Activated CD4-positive, alpha-beta T cell treated with anti-CD3 and anti-CD28 coated beads for 36 hours (primary cell): ENCODE data around the gene RAD51B. TPM values are rescaled to one million over a fixed set of nuclear protein-coding genes. Genes with fewer than 3 reads are reported as not detected.

Source experiments
- ATAC-seq: fragments of 200-7000 bp; cut with Tn5 transposase; one replicate; pipeline ENCODE4 v1.10.0; 2021; ENCODE audit warnings: mild to moderate bottlenecking, moderate library complexity
- CTCF ChIA-PET: fragments of 350-600 bp; sonication (Branson Sonifier 250); formaldehyde crosslinking; loops from one replicate; lab custom pipeline; 2021; ENCODE audit warnings: antibody characterized with exemption; lab: Charles Lee
- POLR2A ChIA-PET: fragments of 350-600 bp; sonication (Branson Sonifier 250); formaldehyde crosslinking; loops from one replicate; lab custom pipeline; 2021; ENCODE audit warnings: antibody characterized with exemption, inconsistent platforms; lab: Charles Lee
- DNase-seq: peaks from one replicate; pipeline ENCODE4 v3.0.0-alpha.2; 2020
- H3K27ac Mint-ChIP-seq: one replicate; pipeline ENCODE4 v1.8.0; 2021; ENCODE audit warnings: mixed read lengths
- H3K27me3 Mint-ChIP-seq: one replicate; pipeline ENCODE4 v1.8.0; 2021; ENCODE audit warnings: mixed read lengths
- H3K36me3 Mint-ChIP-seq: one replicate; pipeline ENCODE4 v1.8.0; 2021; ENCODE audit warnings: low read depth, mixed read lengths
- H3K4me1 Mint-ChIP-seq: one replicate; pipeline ENCODE4 v1.8.0; 2021; ENCODE audit warnings: mixed read lengths
- H3K4me3 Mint-ChIP-seq: one replicate; pipeline ENCODE4 v1.8.0; 2021; ENCODE audit warnings: mild to moderate bottlenecking, moderate library complexity, mixed read lengths
- H3K9me3 Mint-ChIP-seq: one replicate; pipeline ENCODE4 v1.8.0; 2021; ENCODE audit warnings: low read depth, mixed read lengths
- intact Hi-C, 2 experiments: fragments of 100-400 bp; cut with DNase I in 1 of 2; cut with micrococcal nuclease in 1 of 2; formaldehyde crosslinking; loops; one replicate each; pipeline versions ENCODE4 v1.14.2 to v1.15.1; 2022 to 2024; cut with DNase I, micrococcal nuclease
- total RNA-seq, 2 experiments: library from RNA; stranded (reverse); gene quantifications; one replicate each; pipeline ENCODE4 v1.2.3, GENCODE V29; 2021

RAD51B gene
- total RNA-seq, 2 experiments from 2014 or later: 26.4 to 39.9 TPM

DNA sequence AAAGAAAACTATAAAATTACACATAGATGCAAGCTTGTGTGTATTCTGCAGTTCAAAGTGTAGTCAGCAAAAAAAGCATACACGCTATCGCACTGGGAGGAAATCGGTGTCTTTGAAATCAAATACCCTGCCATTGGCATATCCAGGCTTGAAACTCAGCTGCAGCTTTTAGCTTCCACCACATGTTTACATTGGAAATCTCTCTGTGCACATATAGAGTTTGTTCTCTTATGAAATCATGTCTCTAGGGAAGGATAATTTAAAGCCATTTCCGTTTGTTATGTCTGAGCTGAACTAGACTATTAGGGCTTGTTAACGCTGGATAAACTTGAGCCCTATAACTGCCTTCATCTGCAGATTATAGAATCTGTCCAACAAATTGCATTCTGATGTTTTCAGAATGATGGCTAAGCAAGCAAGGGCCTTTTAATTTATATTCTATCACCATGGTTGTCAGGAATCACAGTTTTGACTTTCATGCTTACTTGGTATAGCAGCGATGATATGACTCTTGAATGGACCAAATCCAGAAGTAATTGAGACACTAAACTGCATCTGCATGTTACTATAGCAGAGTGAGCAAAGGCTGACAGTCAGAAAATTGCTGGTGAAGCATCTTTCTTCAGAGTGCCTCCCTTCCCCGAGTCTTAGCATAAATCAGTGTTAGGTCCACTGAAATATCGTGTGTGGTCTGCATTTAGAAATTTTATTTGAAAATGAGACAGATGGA is 530.5 kb downstream of the RAD51B start:
- Mint-ChIP-seq H3K36me3 (peaks cover 2% of the 10 kb centered on the region), H3K4me1 (no peaks in the 10 kb centered on the region), H3K27ac (no peak overlapping the region), H3K4me3 (no peak overlapping the region), H3K9me3 (peaks cover 2% of the 10 kb centered on the region), H3K27me3 (no peaks in the 10 kb centered on the region)
- ChIA-PET CTCF (no interaction called here), POLR2A (no interaction called here)
- no peak for DNase-seq
- intact Hi-C loops: no loop called here
- no peak for ATAC-seq

DNA sequence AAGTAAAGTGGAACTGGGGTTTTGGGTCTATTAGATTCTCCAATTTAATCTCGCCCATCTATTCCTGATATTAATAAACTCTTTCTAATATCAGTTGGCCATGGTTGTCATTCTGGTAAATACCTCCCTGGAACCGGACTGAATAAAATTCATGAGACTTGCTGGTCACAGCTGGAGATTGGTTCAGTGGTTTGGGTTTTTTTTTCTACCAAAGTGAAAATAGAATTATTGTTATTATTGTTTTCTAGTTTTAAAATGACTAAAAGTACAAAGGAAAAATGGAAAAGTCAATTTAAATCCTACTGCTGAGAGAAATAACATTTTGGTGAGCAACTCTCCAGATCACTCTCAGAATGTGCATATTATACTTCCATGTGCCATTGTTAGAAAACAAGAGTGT is 535.8 kb downstream of the RAD51B start:
- CTCF ChIA-PET: interaction anchor here (0.8 kb wide), 1 partner anchor 21 kb away, joined by 3 read pairs; no protein-coding TSS in a partner anchor
- H3K27ac Mint-ChIP-seq: no peak overlapping the region
- POLR2A ChIA-PET: no interaction called here
- peaks cover 16% of the 10 kb centered on the region for H3K4me1 Mint-ChIP-seq
- DNase-seq (no peak), ATAC-seq (no peak)
- no peaks in the 10 kb centered on the region for H3K36me3 Mint-ChIP-seq
- no peak overlapping the region for H3K4me3 Mint-ChIP-seq
- intact Hi-C loops: no loop called here
- H3K9me3 Mint-ChIP-seq: no peaks in the 10 kb centered on the region
- no peaks in the 10 kb centered on the region for H3K27me3 Mint-ChIP-seq

DNA sequence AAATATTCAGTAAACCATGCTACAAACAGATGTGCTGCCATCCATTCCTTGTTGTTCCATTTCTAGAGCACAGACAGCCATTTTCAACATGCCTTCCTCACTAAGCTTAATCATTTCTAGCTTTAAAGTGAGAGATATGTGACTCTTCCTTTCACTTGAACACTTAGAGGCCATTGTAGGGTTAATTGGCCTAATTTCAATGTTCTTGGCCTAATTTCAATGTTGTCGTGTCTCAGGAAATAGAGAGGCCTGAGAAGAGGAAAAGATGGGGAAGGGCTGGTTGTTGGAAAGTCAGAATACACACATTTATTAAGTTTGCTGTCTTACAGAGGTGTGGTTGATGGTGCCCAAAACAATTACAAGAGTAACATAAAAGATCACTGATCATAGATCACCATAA is 538.2 kb downstream of the RAD51B start:
- ChIA-PET CTCF (interaction anchor here (0.6 to 1.1 kb wide), 3 partner anchors 10 to 486 kb away, joined by 3 read pairs; no protein-coding TSS in a partner anchor), POLR2A (no interaction called here)
- intact Hi-C loops: no loop called here
- H3K9me3 Mint-ChIP-seq: no peaks in the 10 kb centered on the region
- DNase-seq (no peak), ATAC-seq (no peak)
- no peak overlapping the region for H3K27ac Mint-ChIP-seq
- H3K4me3 Mint-ChIP-seq: no peak overlapping the region
- H3K27me3 Mint-ChIP-seq: no peaks in the 10 kb centered on the region
- H3K36me3 Mint-ChIP-seq: no peaks in the 10 kb centered on the region
- H3K4me1 Mint-ChIP-seq: peaks cover 24% of the 10 kb centered on the region

DNA sequence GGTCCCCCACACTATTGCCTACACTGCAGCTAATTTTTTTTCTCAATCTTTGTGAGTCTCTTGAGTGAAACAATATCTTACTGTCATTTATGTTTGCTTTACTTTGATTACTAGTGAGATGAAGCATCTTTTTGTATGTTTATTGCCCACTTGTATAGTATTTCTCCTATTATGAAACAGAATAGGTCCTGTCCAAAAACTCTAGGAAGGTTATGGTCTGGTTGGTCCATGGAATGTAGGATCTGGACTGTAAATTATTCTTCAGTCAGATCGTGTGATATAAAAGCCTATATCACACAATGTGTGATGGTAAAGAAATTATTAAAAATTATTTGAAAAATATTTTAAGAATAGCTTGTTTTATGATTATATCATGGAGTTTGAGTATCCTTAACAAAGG is 538.9 kb downstream of the RAD51B start:
- Mint-ChIP-seq H3K27me3 (no peaks in the 10 kb centered on the region), H3K4me3 (no peak overlapping the region), H3K27ac (no peak overlapping the region), H3K36me3 (no peaks in the 10 kb centered on the region), H3K4me1 (peaks cover 26% of the 10 kb centered on the region), H3K9me3 (no peaks in the 10 kb centered on the region)
- intact Hi-C loops: no loop called here
- POLR2A ChIA-PET: no interaction called here
- DNase-seq (no peak), ATAC-seq (no peak)
- CTCF ChIA-PET: interaction anchor here (0.9 to 1.1 kb wide), 2 partner anchors 9 to 485 kb away, joined by 3 read pairs; no protein-coding TSS in a partner anchor

DNA sequence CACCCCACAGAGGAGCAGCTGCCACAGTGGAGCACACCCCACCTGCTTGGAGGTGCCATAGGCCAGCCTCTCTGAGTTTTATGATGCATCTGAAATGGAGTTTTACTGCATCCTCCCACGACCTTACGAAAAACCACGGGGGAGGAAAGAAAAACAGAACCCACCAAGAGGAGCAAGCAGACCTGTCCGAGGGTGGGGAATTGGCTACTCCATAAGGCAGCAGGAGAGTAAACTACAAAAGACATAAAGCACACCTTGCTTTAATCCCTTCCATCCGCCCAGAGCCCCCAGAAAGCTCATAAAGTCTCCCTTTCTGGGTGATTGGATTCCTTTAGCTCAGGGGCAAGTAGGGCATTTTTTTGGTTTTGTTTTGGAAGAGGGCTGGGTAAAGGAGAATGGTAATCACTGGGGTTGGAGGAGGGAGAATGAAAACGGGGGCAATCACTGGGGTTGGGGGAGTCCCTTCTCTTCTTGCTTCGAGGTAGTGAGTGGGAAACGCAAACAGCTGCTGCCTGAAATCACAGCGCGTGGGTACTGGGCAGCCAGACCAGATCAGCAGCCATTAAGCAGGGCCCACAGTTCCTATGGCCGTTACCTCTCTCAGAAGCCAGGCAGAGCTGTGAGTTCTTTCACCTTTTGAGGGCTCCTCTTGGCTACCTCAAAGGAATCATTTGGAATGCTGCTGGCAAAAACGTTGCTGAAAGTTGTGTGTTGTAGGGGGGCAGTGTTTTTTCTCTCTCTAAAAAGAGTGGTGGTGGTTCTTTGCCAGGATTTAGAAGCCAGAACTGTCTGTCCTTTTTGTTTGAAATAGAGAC is 539.6 kb downstream of the RAD51B start:
- Mint-ChIP-seq H3K4me3 (no peak overlapping the region), H3K36me3 (no peaks in the 10 kb centered on the region), H3K4me1 (peaks cover 28% of the 10 kb centered on the region), H3K27ac (peak overlapping the region; percentile 20), H3K9me3 (no peaks in the 10 kb centered on the region), H3K27me3 (no peaks in the 10 kb centered on the region)
- intact Hi-C loops: no loop called here
- DNase-seq (no peak), ATAC-seq (no peak)
- ChIA-PET POLR2A (no interaction called here), CTCF (no interaction called here)

GRCh38 chr14:68359837-68360552 is 540.4 kb downstream of the RAD51B start:
- Mint-ChIP-seq H3K27ac (peak overlapping the region; percentile 11), H3K9me3 (no peaks in the 10 kb centered on the region), H3K27me3 (no peaks in the 10 kb centered on the region), H3K36me3 (no peaks in the 10 kb centered on the region), H3K4me3 (no peak overlapping the region), H3K4me1 (peaks cover 34% of the 10 kb centered on the region)
- ChIA-PET CTCF (interaction anchor here (0.9 kb wide), 1 partner anchor 111 kb away, joined by 3 read pairs; no protein-coding TSS in a partner anchor), POLR2A (no interaction called here)
- ATAC-seq: no peak
- intact Hi-C loops: no loop called here
- peak; percentile 37 for DNase-seq

- Mint-ChIP-seq H3K4me3 (no peak overlapping the region), H3K9me3 (no peaks in the 10 kb centered on the region), H3K27ac (no peak overlapping the region), H3K4me1 (peaks cover 38% of the 10 kb centered on the region), H3K27me3 (no peaks in the 10 kb centered on the region), H3K36me3 (no peaks in the 10 kb centered on the region)
- no peak for DNase-seq
- ATAC-seq: no peak
- CTCF ChIA-PET: no interaction called here
- intact Hi-C loops: no loop called here
- POLR2A ChIA-PET: no interaction called here
Observed at GRCh38 chr14:68361231-68361630, 541.7 kb downstream of the RAD51B start.

- ATAC-seq (no peak), DNase-seq (no peak)
- H3K9me3 Mint-ChIP-seq: no peaks in the 10 kb centered on the region
- CTCF ChIA-PET: interaction anchor here (0.6 kb wide), 1 partner anchor 31 kb away, joined by 4 read pairs; no protein-coding TSS in a partner anchor
- H3K27ac Mint-ChIP-seq: no peak overlapping the region
- H3K36me3 Mint-ChIP-seq: no peaks in the 10 kb centered on the region
- H3K4me3 Mint-ChIP-seq: no peak overlapping the region
- no peaks in the 10 kb centered on the region for H3K27me3 Mint-ChIP-seq
- peaks cover 38% of the 10 kb centered on the region for H3K4me1 Mint-ChIP-seq
- intact Hi-C loops: no loop called here
- POLR2A ChIA-PET: no interaction called here
Observed at GRCh38 chr14:68362846-68363245, 543.3 kb downstream of the RAD51B start.

- ChIA-PET CTCF (no interaction called here), POLR2A (no interaction called here)
- no peak for DNase-seq
- Mint-ChIP-seq H3K27me3 (no peaks in the 10 kb centered on the region), H3K4me1 (peaks cover 41% of the 10 kb centered on the region), H3K27ac (no peak overlapping the region), H3K4me3 (no peak overlapping the region), H3K36me3 (no peaks in the 10 kb centered on the region), H3K9me3 (no peaks in the 10 kb centered on the region)
- no peak for ATAC-seq
- intact Hi-C loops: no loop called here
Observed at GRCh38 chr14:68363466-68363842, 543.9 kb downstream of the RAD51B start.

GRCh38 chr14:68363843-68364767 is 544.5 kb downstream of the RAD51B start:
- no peak overlapping the region for H3K4me3 Mint-ChIP-seq
- DNase-seq (no peak), ATAC-seq (no peak)
- H3K27me3 Mint-ChIP-seq: no peaks in the 10 kb centered on the region
- intact Hi-C loops: no loop called here
- H3K27ac Mint-ChIP-seq: no peak overlapping the region
- no peaks in the 10 kb centered on the region for H3K9me3 Mint-ChIP-seq
- ChIA-PET POLR2A (no interaction called here), CTCF (interaction anchor here (1.1 kb wide), 1 partner anchor 8 kb away, joined by 3 read pairs; no protein-coding TSS in a partner anchor)
- no peaks in the 10 kb centered on the region for H3K36me3 Mint-ChIP-seq
- H3K4me1 Mint-ChIP-seq: peaks cover 44% of the 10 kb centered on the region
